DOHH2 (cell line): ENCODE results near the gene WWOX.

ENCODE experiments used
- H3F3A ChIP-seq: fragments of 200-600 bp; sonication (generic), shearing (Covaris generic); 2 replicates; pipeline ENCODE4 v1.6.0; 2016; ENCODE audit warnings: antibody characterized with exemption, mild to moderate bottlenecking; ENCODE audit not compliant: control insufficient read depth, insufficient read depth
- H3K27ac ChIP-seq: fragments of 200-600 bp; sonication (generic); 2 replicates; pipeline ENCODE4 v1.5.1; 2014; ENCODE audit warnings: low read depth, mild to moderate bottlenecking, low read length, moderate library complexity
- H3K27me3 ChIP-seq: fragments of 200-600 bp; sonication (generic); 2 replicates; pipeline ENCODE4 v1.6.1; 2014; ENCODE audit warnings: mild to moderate bottlenecking, low read length, mixed read lengths; ENCODE audit not compliant: control insufficient read depth
- H3K36me3 ChIP-seq: fragments of 200-600 bp; sonication (generic); 2 replicates; pipeline ENCODE4 v1.6.1; 2014; ENCODE audit warnings: mild to moderate bottlenecking, low read length, moderate library complexity, mixed read lengths; ENCODE audit not compliant: control insufficient read depth
- H3K4me1 ChIP-seq: fragments of 200-600 bp; sonication (generic); 2 replicates; pipeline ENCODE4 v1.6.1; 2014; ENCODE audit warnings: mild to moderate bottlenecking, low read length, mixed read lengths; ENCODE audit not compliant: control insufficient read depth
- H3K4me2 ChIP-seq: fragments of 200-600 bp; sonication (generic); 2 replicates; pipeline ENCODE4 v1.6.0; 2014; ENCODE audit warnings: mild to moderate bottlenecking, low read length, moderate library complexity
- H3K4me3 ChIP-seq: fragments of 200-600 bp; sonication (generic); 2 replicates; pipeline ENCODE4 v1.5.1; 2014; ENCODE audit warnings: mild to moderate bottlenecking, low read length, mixed read lengths
- H3K79me2 ChIP-seq: fragments of 200-600 bp; sonication (generic); 2 replicates; pipeline ENCODE4 v1.6.1; 2014; ENCODE audit warnings: mild to moderate bottlenecking, low read length, mixed read lengths; ENCODE audit not compliant: control insufficient read depth
- H3K9me2 ChIP-seq: fragments of 200-600 bp; sonication (generic); replicated peaks from 2 replicates; pipeline ENCODE4 v1.6.1; 2014; ENCODE audit warnings: mild to moderate bottlenecking, low read length, mixed read lengths; ENCODE audit not compliant: control insufficient read depth
- H3K9me3 ChIP-seq: fragments of 200-600 bp; sonication (generic); 2 replicates; pipeline ENCODE4 v1.6.1; 2014; ENCODE audit warnings: antibody characterized with exemption, low read length, mixed read lengths; ENCODE audit not compliant: control insufficient read depth, insufficient read depth
- H4K20me1 ChIP-seq: fragments of 200-600 bp; sonication (generic); 2 replicates; pipeline ENCODE4 v1.6.0; 2014; ENCODE audit warnings: low read depth, mild to moderate bottlenecking, antibody characterized with exemption, low read length, moderate library complexity; ENCODE audit not compliant: control insufficient read depth, insufficient read depth
- EZH2phosphoT487 ChIP-seq: fragments of 200-600 bp; sonication (generic); IDR thresholded peaks from 2 replicates; pipeline ENCODE4 v1.6.1; 2017; ENCODE audit warnings: borderline replicate concordance, mild to moderate bottlenecking, antibody characterized with exemption, low read length, moderate library complexity, mixed read lengths
- TF ChIP-seq, protein P1 (sequence below): fragments of 200-600 bp; sonication (generic); IDR thresholded peaks from one replicate; pipeline ENCODE4 v1.5.1; 2014; ENCODE audit warnings: antibody characterized with exemption, mild to moderate bottlenecking, low read depth, low read length; ENCODE audit not compliant: poor library complexity, severe bottlenecking

The WWOX gene

DNA sequence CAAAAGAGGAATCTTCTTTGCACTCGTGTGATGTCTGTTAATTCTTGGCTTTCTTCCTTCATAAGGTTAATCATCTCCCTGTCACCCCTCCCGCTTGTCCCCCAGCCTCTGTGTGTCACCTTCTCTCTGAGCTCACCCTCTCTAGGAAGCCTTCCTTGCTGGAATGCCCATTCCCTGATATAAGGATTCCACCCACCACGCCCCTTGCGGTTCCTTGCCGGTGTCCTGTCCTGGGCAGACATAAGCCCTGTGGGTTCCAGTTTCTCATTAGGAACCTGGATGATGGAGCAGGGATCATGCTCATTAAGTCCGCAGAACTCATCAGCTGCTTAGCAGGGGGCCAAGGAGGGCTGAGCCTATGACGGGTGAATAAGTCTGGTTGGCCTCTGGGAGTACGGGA is 941.8 kb downstream of the WWOX start:
- Histone ChIP-seq H3K4me3 (no peak overlapping the region), H3K27me3 (no peaks in the 10 kb centered on the region), H3F3A (no peaks in the 10 kb centered on the region), H3K9me3 (no peaks in the 10 kb centered on the region), H3K4me1 (no peaks in the 10 kb centered on the region), H4K20me1 (no peaks in the 10 kb centered on the region), H3K4me2 (no peak overlapping the region), H3K9me2 (no peaks in the 10 kb centered on the region), H3K36me3 (no peaks in the 10 kb centered on the region), H3K79me2 (no peaks in the 10 kb centered on the region), H3K27ac (no peak overlapping the region)
- TF ChIP-seq EZH2phosphoT487, result no peak
- TF ChIP-seq, protein P1, sequence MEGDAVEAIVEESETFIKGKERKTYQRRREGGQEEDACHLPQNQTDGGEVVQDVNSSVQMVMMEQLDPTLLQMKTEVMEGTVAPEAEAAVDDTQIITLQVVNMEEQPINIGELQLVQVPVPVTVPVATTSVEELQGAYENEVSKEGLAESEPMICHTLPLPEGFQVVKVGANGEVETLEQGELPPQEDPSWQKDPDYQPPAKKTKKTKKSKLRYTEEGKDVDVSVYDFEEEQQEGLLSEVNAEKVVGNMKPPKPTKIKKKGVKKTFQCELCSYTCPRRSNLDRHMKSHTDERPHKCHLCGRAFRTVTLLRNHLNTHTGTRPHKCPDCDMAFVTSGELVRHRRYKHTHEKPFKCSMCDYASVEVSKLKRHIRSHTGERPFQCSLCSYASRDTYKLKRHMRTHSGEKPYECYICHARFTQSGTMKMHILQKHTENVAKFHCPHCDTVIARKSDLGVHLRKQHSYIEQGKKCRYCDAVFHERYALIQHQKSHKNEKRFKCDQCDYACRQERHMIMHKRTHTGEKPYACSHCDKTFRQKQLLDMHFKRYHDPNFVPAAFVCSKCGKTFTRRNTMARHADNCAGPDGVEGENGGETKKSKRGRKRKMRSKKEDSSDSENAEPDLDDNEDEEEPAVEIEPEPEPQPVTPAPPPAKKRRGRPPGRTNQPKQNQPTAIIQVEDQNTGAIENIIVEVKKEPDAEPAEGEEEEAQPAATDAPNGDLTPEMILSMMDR, result no peak

DNA sequence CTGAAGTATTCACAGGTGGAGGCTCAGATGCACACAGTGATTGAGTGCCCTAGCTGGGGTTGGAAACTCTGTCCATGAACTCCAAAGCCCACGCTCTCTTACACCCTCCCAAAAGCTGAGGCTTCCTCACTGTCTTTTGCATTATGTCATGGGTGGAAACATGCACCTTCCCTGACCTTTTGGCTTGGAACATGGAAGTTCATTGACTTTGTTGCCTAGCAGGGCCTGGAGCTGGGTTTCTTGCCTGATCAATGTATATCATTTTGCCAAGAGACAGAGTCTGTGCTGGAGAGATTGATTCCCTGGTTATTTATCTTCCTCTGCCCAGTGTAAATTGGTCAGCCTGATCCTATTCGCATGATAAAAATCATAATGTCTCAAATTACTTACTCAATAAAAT is 942.7 kb downstream of the WWOX start:
- Histone ChIP-seq H3F3A (no peaks in the 10 kb centered on the region), H3K9me3 (no peaks in the 10 kb centered on the region), H3K4me2 (no peak overlapping the region), H3K9me2 (no peaks in the 10 kb centered on the region), H3K4me3 (no peak overlapping the region), H4K20me1 (no peaks in the 10 kb centered on the region), H3K36me3 (no peaks in the 10 kb centered on the region), H3K27ac (no peak overlapping the region), H3K79me2 (no peaks in the 10 kb centered on the region), H3K27me3 (no peaks in the 10 kb centered on the region), H3K4me1 (no peaks in the 10 kb centered on the region)
- TF ChIP-seq EZH2phosphoT487, result no peak
- TF ChIP-seq, protein P1, result no peak

DNA sequence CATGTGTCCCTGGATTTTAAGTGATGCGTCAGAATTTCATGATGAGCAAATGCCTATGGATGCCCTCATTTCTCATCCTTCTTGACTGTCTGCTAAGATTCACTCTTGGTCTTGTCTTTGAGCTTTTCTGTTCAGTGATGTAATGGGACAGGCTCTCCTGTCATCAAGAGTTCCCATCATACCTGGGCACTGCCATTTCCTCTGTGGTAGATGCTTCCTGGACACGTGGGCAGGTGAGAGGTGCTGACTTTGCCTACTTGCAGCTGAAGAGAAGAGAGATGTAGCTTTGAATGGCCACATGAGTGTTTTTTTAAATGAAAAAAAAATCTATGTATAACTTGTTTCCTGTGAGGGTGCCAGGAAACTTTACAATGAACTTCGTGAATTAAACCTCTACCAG is 943.4 kb downstream of the WWOX start:
- no peaks in the 10 kb centered on the region for H3K27me3 ChIP-seq
- no peaks in the 10 kb centered on the region for H4K20me1 ChIP-seq
- H3K27ac ChIP-seq, result no peak overlapping the region
- no peaks in the 10 kb centered on the region for H3K4me1 ChIP-seq
- TF ChIP-seq, protein P1, result no peak
- no peak for TF ChIP-seq EZH2phosphoT487
- H3K4me2 ChIP-seq, result no peak overlapping the region
- H3F3A ChIP-seq, result no peaks in the 10 kb centered on the region
- H3K79me2 ChIP-seq, result no peaks in the 10 kb centered on the region
- H3K4me3 ChIP-seq, result no peak overlapping the region
- H3K36me3 ChIP-seq, result no peaks in the 10 kb centered on the region
- H3K9me3 ChIP-seq, result no peaks in the 10 kb centered on the region
- no peaks in the 10 kb centered on the region for H3K9me2 ChIP-seq

DNA sequence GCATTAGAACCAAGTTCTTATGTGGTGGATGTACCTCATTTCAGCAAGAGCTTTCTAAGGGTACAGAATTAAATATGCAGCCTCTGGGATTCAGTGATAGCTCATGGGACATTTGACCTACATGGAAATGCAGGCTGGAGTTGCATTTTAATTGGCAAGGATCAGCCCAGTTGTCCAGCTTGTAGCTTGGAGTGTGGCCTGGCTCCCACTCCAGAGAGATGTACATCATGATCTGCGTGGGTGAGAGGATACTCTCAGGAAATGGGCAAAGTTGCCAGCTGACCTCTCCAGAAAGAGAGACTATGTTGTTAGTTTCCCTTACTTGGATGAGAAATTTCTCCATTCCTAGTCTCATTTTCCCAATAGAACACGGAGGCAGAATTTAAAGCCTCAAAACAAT is 945.7 kb downstream of the WWOX start:
- Histone ChIP-seq H3K4me1 (no peaks in the 10 kb centered on the region), H4K20me1 (no peaks in the 10 kb centered on the region), H3K4me3 (no peak overlapping the region), H3K79me2 (no peaks in the 10 kb centered on the region), H3K4me2 (no peak overlapping the region), H3K9me3 (no peaks in the 10 kb centered on the region), H3K36me3 (no peaks in the 10 kb centered on the region), H3K9me2 (no peaks in the 10 kb centered on the region), H3F3A (no peaks in the 10 kb centered on the region), H3K27ac (no peak overlapping the region), H3K27me3 (no peaks in the 10 kb centered on the region)
- TF ChIP-seq EZH2phosphoT487, result no peak
- TF ChIP-seq, protein P1, result no peak
